ENCODE data around the gene PCDHGC4. TPM values are rescaled to one million over a fixed set of nuclear protein-coding genes. Genes with fewer than 3 reads are reported as not detected.

Gene PCDHGC4
- total RNA-seq, 6 donors from 2014 or later, result 0.69 to 24.7 (median 1.8) TPM

DNA sequence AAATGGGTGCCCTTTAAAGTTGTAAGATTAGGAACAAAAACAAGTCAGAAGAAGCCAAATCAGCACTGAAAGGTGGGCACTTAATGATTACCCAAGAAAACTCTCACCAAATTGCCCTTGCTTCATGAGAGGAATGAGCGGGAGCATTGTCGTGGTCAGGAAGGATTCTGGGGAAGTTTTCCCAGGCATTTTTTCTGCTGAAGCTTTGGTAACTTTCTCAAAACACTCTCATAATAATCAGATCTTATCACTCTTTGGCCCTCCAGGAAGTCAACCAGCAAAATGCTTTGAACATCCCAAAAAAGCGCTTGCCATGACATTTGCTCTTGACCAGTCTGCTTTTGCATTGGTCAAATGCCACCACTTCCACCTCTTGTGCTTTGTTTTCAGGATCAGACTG is 19.5 kb upstream of the PCDHGC4 start:
- Histone ChIP-seq H3K4me1 (no peaks in the 10 kb centered on the region), H3K4me3 (no peak overlapping the region), H3K36me3 (no peaks in the 10 kb centered on the region), H3K9me3 (no peaks in the 10 kb centered on the region), H3K27ac (no peak overlapping the region), H3K27me3 (no peaks in the 10 kb centered on the region)
- no peak for ATAC-seq (ENCODE audit: low FRiP score in 2 of 2)
- WGBS, 2 donors, result 96 to 99% methylated on average over 3 of the region's 3 CpGs
- TF ChIP-seq POLR2A (IDR thresholded peaks at IDR 0.05), result no peak
- no peak for TF ChIP-seq POLR2AphosphoS5 (IDR thresholded peaks at IDR 0.05)
- TF ChIP-seq, protein P1, sequence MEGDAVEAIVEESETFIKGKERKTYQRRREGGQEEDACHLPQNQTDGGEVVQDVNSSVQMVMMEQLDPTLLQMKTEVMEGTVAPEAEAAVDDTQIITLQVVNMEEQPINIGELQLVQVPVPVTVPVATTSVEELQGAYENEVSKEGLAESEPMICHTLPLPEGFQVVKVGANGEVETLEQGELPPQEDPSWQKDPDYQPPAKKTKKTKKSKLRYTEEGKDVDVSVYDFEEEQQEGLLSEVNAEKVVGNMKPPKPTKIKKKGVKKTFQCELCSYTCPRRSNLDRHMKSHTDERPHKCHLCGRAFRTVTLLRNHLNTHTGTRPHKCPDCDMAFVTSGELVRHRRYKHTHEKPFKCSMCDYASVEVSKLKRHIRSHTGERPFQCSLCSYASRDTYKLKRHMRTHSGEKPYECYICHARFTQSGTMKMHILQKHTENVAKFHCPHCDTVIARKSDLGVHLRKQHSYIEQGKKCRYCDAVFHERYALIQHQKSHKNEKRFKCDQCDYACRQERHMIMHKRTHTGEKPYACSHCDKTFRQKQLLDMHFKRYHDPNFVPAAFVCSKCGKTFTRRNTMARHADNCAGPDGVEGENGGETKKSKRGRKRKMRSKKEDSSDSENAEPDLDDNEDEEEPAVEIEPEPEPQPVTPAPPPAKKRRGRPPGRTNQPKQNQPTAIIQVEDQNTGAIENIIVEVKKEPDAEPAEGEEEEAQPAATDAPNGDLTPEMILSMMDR (IDR thresholded peaks at IDR 0.05), result no peak
- TF ChIP-seq EP300 (IDR thresholded peaks at IDR 0.05), result no peak
- DNase-seq, result no peak

DNA sequence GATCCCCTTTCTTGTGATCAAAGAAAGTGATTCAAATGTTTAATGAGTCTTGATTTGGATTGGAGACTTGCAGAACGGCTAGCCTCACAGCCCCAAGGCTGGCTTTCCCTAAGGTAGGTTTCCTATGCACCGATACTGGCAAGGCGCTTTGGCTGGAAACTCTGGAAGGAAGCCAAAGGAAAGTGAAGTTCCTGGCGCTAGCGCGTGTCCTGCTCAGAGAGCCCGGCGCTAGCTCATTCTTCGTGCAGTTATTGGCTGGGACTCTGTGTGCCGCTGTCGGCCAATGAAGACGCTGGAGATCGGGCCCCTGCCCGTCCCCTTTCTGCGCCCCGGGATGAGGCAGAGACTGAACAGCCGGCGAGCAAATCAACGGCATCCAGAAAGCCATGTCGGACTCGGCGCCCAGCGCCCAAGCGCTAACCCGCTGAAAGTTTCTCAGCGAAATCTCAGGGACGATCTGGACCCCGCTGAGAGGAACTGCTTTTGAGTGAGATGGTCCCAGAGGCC is 9.2 kb upstream of the PCDHGC4 start, which contains the start of gene PCDHGC3:
Gene PCDHGC3 (plus strand): TSS at position 342 of the 507 bp plus-strand sequence. CDS start 151 bp downstream, at position 493.
- no peaks in the 10 kb centered on the region for H3K9me3 ChIP-seq
- TF ChIP-seq POLR2A (IDR thresholded peaks at IDR 0.05) (peak in 2 of 4 donors; percentile 42 to 50), EP300 (IDR thresholded peaks at IDR 0.05) (no peak), POLR2AphosphoS5 (IDR thresholded peaks at IDR 0.05) (peak; percentile 58 to 71)
- TF ChIP-seq, protein P1 (IDR thresholded peaks at IDR 0.05), result peak in 4 of 6 experiments; percentile 35 to 67 (median 44)
- H3K4me3 ChIP-seq, result peak within 1 kb of the TSS; percentile 49 to 70 (median 58)
- H3K4me1 ChIP-seq, result peaks cover 21 to 42% (median 31%) of the 10 kb centered on the region in 4 donors
- WGBS, 2 donors, result 0 to 1% methylated on average over 3 to 28 of the region's 28 CpGs
- ATAC-seq (ENCODE audit: low FRiP score in 2 of 2) (peak; percentile 96 to 98), DNase-seq (peak; percentile 89 to 93)
- H3K36me3 ChIP-seq, result no peaks in the 10 kb centered on the region
- peak within 1 kb of the TSS; percentile 82 to 88 (median 84) for H3K27ac ChIP-seq
- H3K27me3 ChIP-seq, result no peaks in the 10 kb centered on the region

DNA sequence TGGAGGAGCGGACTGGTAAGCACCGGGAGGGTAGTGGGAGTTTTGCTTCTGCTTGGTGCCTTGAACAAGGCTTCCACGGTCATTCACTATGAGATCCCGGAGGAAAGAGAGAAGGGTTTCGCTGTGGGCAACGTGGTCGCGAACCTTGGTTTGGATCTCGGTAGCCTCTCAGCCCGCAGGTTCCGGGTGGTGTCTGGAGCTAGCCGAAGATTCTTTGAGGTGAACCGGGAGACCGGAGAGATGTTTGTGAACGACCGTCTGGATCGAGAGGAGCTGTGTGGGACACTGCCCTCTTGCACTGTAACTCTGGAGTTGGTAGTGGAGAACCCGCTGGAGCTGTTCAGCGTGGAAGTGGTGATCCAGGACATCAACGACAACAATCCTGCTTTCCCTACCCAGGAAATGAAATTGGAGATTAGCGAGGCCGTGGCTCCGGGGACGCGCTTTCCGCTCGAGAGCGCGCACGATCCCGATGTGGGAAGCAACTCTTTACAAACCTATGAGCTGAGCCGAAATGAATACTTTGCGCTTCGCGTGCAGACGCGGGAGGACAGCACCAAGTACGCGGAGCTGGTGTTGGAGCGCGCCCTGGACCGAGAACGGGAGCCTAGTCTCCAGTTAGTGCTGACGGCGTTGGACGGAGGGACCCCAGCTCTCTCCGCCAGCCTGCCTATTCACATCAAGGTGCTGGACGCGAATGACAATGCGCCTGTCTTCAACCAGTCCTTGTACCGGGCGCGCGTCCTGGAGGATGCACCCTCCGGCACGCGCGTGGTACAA is 8.5 kb upstream of the PCDHGC4 start:
- peak; percentile 49 to 90 for DNase-seq
- Histone ChIP-seq H3K4me1 (peaks cover 21 to 49% (median 34%) of the 10 kb centered on the region in 4 donors), H3K36me3 (peaks cover 0 to 5% (median 0%) of the 10 kb centered on the region in 4 donors), H3K27me3 (no peaks in the 10 kb centered on the region), H3K27ac (peak overlapping the region; percentile 82 to 88 (median 84)), H3K4me3 (peak overlapping the region; percentile 49 to 70 (median 58)), H3K9me3 (no peaks in the 10 kb centered on the region)
- ATAC-seq (ENCODE audit: low FRiP score in 2 of 2), result peak; percentile 67 to 68
- TF ChIP-seq POLR2A (IDR thresholded peaks at IDR 0.05) (peak in 1 of 4 donors; percentile 5), POLR2AphosphoS5 (IDR thresholded peaks at IDR 0.05) (peak; percentile 33 to 39)
- TF ChIP-seq, protein P1 (IDR thresholded peaks at IDR 0.05), result no peak
- 1 to 2% methylated on average over 24 to 36 of the region's 58 CpGs for WGBS, 2 donors

DNA sequence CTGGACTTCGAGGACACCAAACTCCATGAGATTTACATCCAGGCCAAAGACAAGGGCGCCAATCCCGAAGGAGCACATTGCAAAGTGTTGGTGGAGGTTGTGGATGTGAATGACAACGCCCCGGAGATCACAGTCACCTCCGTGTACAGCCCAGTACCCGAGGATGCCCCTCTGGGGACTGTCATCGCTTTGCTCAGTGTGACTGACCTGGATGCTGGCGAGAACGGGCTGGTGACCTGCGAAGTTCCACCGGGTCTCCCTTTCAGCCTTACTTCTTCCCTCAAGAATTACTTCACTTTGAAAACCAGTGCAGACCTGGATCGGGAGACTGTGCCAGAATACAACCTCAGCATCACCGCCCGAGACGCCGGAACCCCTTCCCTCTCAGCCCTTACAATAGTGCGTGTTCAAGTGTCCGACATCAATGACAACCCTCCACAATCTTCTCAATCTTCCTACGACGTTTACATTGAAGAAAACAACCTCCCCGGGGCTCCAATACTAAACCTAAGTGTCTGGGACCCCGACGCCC is 7.7 kb upstream of the PCDHGC4 start:
- peaks cover 0 to 5% (median 0%) of the 10 kb centered on the region in 4 donors for H3K36me3 ChIP-seq
- DNase-seq (no peak), ATAC-seq (ENCODE audit: low FRiP score in 2 of 2) (no peak)
- peaks cover 21 to 52% (median 34%) of the 10 kb centered on the region in 4 donors for H3K4me1 ChIP-seq
- H3K9me3 ChIP-seq, result no peaks in the 10 kb centered on the region
- TF ChIP-seq POLR2AphosphoS5 (IDR thresholded peaks at IDR 0.05), result no peak
- no peak for TF ChIP-seq POLR2A (IDR thresholded peaks at IDR 0.05)
- TF ChIP-seq EP300 (IDR thresholded peaks at IDR 0.05), result no peak
- TF ChIP-seq, protein P1 (IDR thresholded peaks at IDR 0.05), result no peak
- peak overlapping the region; percentile 82 to 88 (median 84) for H3K27ac ChIP-seq
- H3K27me3 ChIP-seq, result no peaks in the 10 kb centered on the region
- peak overlapping the region; percentile 49 to 70 (median 58) for H3K4me3 ChIP-seq
- WGBS, 2 donors, result 31 to 33% methylated on average over 18 to 24 of the region's 24 CpGs

Measured in upper lobe of left lung (tissue), 6 donors.